ENCODE data around the gene TSPAN5.
A peak's percentile ranks its signal among the peaks of the same experiment; 100 is the strongest.

DNA sequence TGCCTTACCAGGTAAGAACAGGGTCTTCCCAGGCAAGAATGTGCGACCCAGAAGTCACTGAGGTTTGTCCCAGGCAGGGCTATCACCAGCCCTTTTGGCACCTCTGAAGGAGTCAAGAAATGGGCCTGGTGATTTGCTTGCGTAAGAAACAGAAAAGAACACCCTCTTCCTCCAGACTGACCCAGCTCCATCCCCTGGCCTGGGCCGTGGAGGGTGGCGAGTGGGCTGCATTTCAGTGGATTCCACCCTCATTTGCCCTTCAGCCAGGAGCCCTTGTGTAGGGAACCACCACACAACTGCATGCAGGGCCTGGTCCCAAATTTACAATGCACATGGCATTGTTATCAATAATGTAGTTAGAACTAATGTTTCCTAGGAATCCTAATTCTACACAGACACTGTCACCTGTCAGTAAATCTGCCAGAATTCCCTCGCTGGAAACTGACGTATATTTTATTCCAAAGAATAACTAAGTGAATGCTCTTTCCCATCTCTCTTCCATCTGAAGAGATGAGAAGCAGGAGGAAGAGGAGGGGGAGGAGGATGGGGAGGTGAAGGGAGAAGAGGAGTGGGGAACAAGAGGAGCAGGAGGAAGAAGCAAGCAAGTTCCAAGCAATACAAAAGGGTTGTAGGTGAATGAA, 46.6 kb downstream of the TSPAN5 start:
- TF ChIP-seq, protein P1, sequence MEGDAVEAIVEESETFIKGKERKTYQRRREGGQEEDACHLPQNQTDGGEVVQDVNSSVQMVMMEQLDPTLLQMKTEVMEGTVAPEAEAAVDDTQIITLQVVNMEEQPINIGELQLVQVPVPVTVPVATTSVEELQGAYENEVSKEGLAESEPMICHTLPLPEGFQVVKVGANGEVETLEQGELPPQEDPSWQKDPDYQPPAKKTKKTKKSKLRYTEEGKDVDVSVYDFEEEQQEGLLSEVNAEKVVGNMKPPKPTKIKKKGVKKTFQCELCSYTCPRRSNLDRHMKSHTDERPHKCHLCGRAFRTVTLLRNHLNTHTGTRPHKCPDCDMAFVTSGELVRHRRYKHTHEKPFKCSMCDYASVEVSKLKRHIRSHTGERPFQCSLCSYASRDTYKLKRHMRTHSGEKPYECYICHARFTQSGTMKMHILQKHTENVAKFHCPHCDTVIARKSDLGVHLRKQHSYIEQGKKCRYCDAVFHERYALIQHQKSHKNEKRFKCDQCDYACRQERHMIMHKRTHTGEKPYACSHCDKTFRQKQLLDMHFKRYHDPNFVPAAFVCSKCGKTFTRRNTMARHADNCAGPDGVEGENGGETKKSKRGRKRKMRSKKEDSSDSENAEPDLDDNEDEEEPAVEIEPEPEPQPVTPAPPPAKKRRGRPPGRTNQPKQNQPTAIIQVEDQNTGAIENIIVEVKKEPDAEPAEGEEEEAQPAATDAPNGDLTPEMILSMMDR (IDR thresholded peaks at IDR 0.05; ENCODE audit: poor library complexity, severe bottlenecking), result no peak
- TF ChIP-seq EP300 (conservative IDR thresholded peaks at IDR 0.05; ENCODE audit: poor library complexity, severe bottlenecking) (peak; percentile 37), EZH2 (IDR thresholded peaks at IDR 0.05; ENCODE audit: borderline replicate concordance, insufficient read depth, low read length, poor library complexity, severe bottlenecking) (no peak), TAF1 (IDR thresholded peaks at IDR 0.05; ENCODE audit: low read depth) (no peak), MXI1 (conservative IDR thresholded peaks at IDR 0.05; ENCODE audit: poor library complexity, severe bottlenecking) (no peak), POLR2AphosphoS5 (IDR thresholded peaks at IDR 0.05) (peak; percentile 21)

Measured in neural cell (in vitro differentiated cells).